MM.1S (cell line): ENCODE data around the gene DEFB127.

Experiments
- CTCF ChIP-seq: fragments of 300-600 bp; sonication (generic); IDR thresholded peaks from 2 replicates; pipeline ENCODE4 v1.5.1; 2016; ENCODE audit warnings: antibody characterized with exemption, low read length, mixed read lengths
- EZH2 ChIP-seq: fragments of 300-600 bp; sonication (generic); optimal IDR thresholded peaks from 2 replicates; pipeline ENCODE3; 2017; ENCODE audit warnings: low read depth, mild to moderate bottlenecking, antibody characterized with exemption, low read length, mixed read lengths
- EZH2phosphoT487 ChIP-seq: fragments of 300-600 bp; sonication (generic); IDR thresholded peaks from 2 replicates; pipeline ENCODE4 v1.6.1; 2018; ENCODE audit warnings: antibody characterized with exemption, low read length

DNA sequence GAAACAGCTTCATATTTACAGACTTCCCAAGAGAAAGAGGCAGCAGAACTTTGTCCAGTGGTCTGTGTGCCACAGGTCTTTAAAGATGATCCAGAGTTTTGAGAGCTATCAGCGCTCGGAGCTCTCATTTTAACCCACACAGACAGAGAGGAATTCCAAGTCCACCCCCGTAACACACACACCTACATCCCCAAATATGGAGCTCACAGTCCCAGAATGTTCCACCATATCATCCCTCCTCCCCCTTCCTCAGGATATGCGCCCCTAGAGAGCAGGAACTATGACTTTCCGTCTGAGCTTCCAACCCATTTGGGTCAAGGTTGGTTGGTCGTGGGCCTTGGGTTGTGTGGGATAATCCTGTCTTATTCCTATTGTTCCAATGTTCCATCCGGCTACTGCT is 32.4 kb downstream of the DEFB127 start, which contains the start of gene DEFB128:
- TF ChIP-seq CTCF (no peak), EZH2 (no peak), EZH2phosphoT487 (no peak)
